GM18507 (cell line): ENCODE measurements around the gene PARL.
"Not testable (repeated sequence)": the region's sequence is repeated elsewhere in the genome, so short reads cannot be mapped to it uniquely, and the experiment has no call there.

Experiments
- DNase-seq: peaks from one replicate; pipeline ENCODE4 v3.0.0; 2011; ENCODE audit warnings: low read depth; ENCODE audit not compliant: insufficient read length; ENCODE audit errors: extremely low spot score
- FAIRE-seq: peaks from 2 replicates; lab custom pipeline; 2011; peaks lifted over from hg19 to GRCh38; lab: Jason Lieb, UNC

The PARL gene

GRCh38 chr3:183907176-183907575 lies 22.5 kb upstream of the PARL start:
- FAIRE-seq (no peak), DNase-seq (no peak)

- FAIRE-seq, result no peak
- no peak for DNase-seq
Observed at GRCh38 chr3:183906234-183906921, 21.7 kb upstream of the PARL start.

GRCh38 chr3:183904833-183905780 lies 20.4 kb upstream of the PARL start:
- no peak for FAIRE-seq
- DNase-seq, result no peak

- no peak for FAIRE-seq
- no peak for DNase-seq
Observed at GRCh38 chr3:183898028-183898431, 13.3 kb upstream of the PARL start.

GRCh38 chr3:183897606-183898005 lies 12.9 kb upstream of the PARL start:
- FAIRE-seq, result no peak
- no peak for DNase-seq

GRCh38 chr3:183896610-183897009 lies 11.9 kb upstream of the PARL start:
- DNase-seq (no peak), FAIRE-seq (no peak)

- DNase-seq, result no peak
- FAIRE-seq, result no peak
Observed at GRCh38 chr3:183896184-183896583, 11.5 kb upstream of the PARL start.

GRCh38 chr3:183895774-183896173 lies 11.1 kb upstream of the PARL start:
- FAIRE-seq, result no peak

GRCh38 chr3:183895296-183895695 lies 10.6 kb upstream of the PARL start:
- peak; percentile 77 for FAIRE-seq
- peak; percentile 67 for DNase-seq

More at GRCh38 chr3:183895774-183896173, 11.1 kb upstream of the PARL start:
- no peak for DNase-seq

GRCh38 chr3:183892610-183893214 lies 8.0 kb upstream of the PARL start:
- FAIRE-seq, result no peak

GRCh38 chr3:183885766-183886165 lies 1.1 kb upstream of the PARL start:
- FAIRE-seq, result no peak

More at GRCh38 chr3:183892610-183893214, 8.0 kb upstream of the PARL start:
- no peak for DNase-seq

GRCh38 chr3:183884097-183884426 lies 618 bp downstream of the PARL start:
- FAIRE-seq (no peak), DNase-seq (no peak)

More at GRCh38 chr3:183885766-183886165, 1.1 kb upstream of the PARL start:
- no peak for DNase-seq

GRCh38 chr3:183883291-183884096 lies 1.2 kb downstream of the PARL start:
- DNase-seq, result no peak
- FAIRE-seq, result no peak

- FAIRE-seq (no peak), DNase-seq (no peak)
Observed at GRCh38 chr3:183880121-183880520, 4.6 kb downstream of the PARL start.

GRCh38 chr3:183879243-183879642 lies 5.4 kb downstream of the PARL start:
- DNase-seq (no peak), FAIRE-seq (no peak)

- no peak for FAIRE-seq
- DNase-seq, result no peak
Observed at GRCh38 chr3:183878071-183878470, 6.6 kb downstream of the PARL start.

- not testable (repeated sequence) for FAIRE-seq, DNase-seq
Observed at GRCh38 chr3:183877227-183877626, 7.5 kb downstream of the PARL start.

- DNase-seq (no peak), FAIRE-seq (no peak)
Observed at GRCh38 chr3:183875411-183875810, 9.3 kb downstream of the PARL start.

GRCh38 chr3:183873914-183874313 lies 10.8 kb downstream of the PARL start:
- DNase-seq, result no peak
- FAIRE-seq, result no peak
